Measurements from ENCODE around the gene AGTRAP. TPM values are rescaled to one million over a fixed set of nuclear protein-coding genes. Genes with fewer than 3 reads are reported as not detected.

Gene AGTRAP
- total RNA-seq, 6 experiments from 2014 or later, result 31.4 to 41.4 (median 33.6) TPM

- H3K4me3 Mint-ChIP-seq, result no peak overlapping the region
- no peaks in the 10 kb centered on the region for H3K4me1 Mint-ChIP-seq (ENCODE audit: low read depth)
- H3K36me3 Mint-ChIP-seq (ENCODE audit: low read depth), result no peaks in the 10 kb centered on the region
- no peak for TF ChIP-seq CTCF (IDR thresholded peaks at IDR 0.05)
- H3K9me3 Mint-ChIP-seq, result no peaks in the 10 kb centered on the region
- H3K27ac Mint-ChIP-seq, result no peak overlapping the region
- DNase-seq, result no peak
- H3K27me3 Mint-ChIP-seq (ENCODE audit: insufficient read depth), result peaks cover 52% of the 10 kb centered on the region
These were observed 23.9 kb downstream of the AGTRAP start for GRCh38 chr1:11759791-11760190.

GRCh38 chr1:11761285-11761684, 25.3 kb downstream of the AGTRAP start:
- peaks cover 41% of the 10 kb centered on the region for H3K27me3 Mint-ChIP-seq (ENCODE audit: insufficient read depth)
- TF ChIP-seq CTCF (IDR thresholded peaks at IDR 0.05), result no peak
- H3K36me3 Mint-ChIP-seq (ENCODE audit: low read depth), result no peaks in the 10 kb centered on the region
- no peak for DNase-seq
- no peak overlapping the region for H3K4me3 Mint-ChIP-seq
- no peaks in the 10 kb centered on the region for H3K9me3 Mint-ChIP-seq
- H3K27ac Mint-ChIP-seq, result no peak overlapping the region
- H3K4me1 Mint-ChIP-seq (ENCODE audit: low read depth), result no peaks in the 10 kb centered on the region

- peaks cover 35% of the 10 kb centered on the region for H3K27me3 Mint-ChIP-seq (ENCODE audit: insufficient read depth)
- TF ChIP-seq CTCF (IDR thresholded peaks at IDR 0.05), result no peak
- H3K27ac Mint-ChIP-seq, result no peak within 1 kb of the TSS
- no peak for DNase-seq
- no peak within 1 kb of the TSS for H3K4me3 Mint-ChIP-seq
- no peaks in the 10 kb centered on the region for H3K9me3 Mint-ChIP-seq
- no peaks in the 10 kb centered on the region for H3K4me1 Mint-ChIP-seq (ENCODE audit: low read depth)
- H3K36me3 Mint-ChIP-seq (ENCODE audit: low read depth), result no peaks in the 10 kb centered on the region
These were observed 26.1 kb downstream of the AGTRAP start, which contains the start of gene C1orf167 for GRCh38 chr1:11761988-11762406. C1orf167 (plus strand) TSS chr1:11762193; CDS start chr1:11764401, 2,208 bp downstream.

- Mint-ChIP-seq H3K27ac (no peak overlapping the region), H3K36me3 (ENCODE audit: low read depth) (no peaks in the 10 kb centered on the region), H3K9me3 (no peaks in the 10 kb centered on the region), H3K4me1 (ENCODE audit: low read depth) (no peaks in the 10 kb centered on the region), H3K27me3 (ENCODE audit: insufficient read depth) (peaks cover 48% of the 10 kb centered on the region), H3K4me3 (no peak overlapping the region)
- no peak for TF ChIP-seq CTCF (IDR thresholded peaks at IDR 0.05)
- DNase-seq, result no peak
These were observed 28.2 kb downstream of the AGTRAP start for GRCh38 chr1:11764115-11764514.

- no peak for TF ChIP-seq CTCF (IDR thresholded peaks at IDR 0.05)
- Mint-ChIP-seq H3K4me3 (no peak overlapping the region), H3K27ac (no peak overlapping the region), H3K27me3 (ENCODE audit: insufficient read depth) (peaks cover 48% of the 10 kb centered on the region), H3K9me3 (no peaks in the 10 kb centered on the region), H3K36me3 (ENCODE audit: low read depth) (no peaks in the 10 kb centered on the region), H3K4me1 (ENCODE audit: low read depth) (no peaks in the 10 kb centered on the region)
- no peak for DNase-seq
These were observed 28.6 kb downstream of the AGTRAP start for GRCh38 chr1:11764519-11764918.
